A673 (cell line): Measurements from ENCODE around the gene REG4. TPM values are rescaled to one million over a fixed set of nuclear protein-coding genes. Genes with fewer than 3 reads are reported as not detected.
A peak's percentile ranks its signal among the peaks of the same experiment; 100 is the strongest.

Experiments
- BruUV-seq: library from RNA; stranded (reverse); fragments of 400-500 nt; replicated peaks from 2 replicates; lab custom pipeline; 2021; lab: Mats Ljungman, UMichigan
- CTCF ChIA-PET: fragments of 300-600 bp; sonication (Branson Sonifier 250); formaldehyde crosslinking; loops from one replicate; lab custom pipeline; 2022; ENCODE audit warnings: antibody characterized with exemption; lab: Charles Lee
- POLR2A ChIA-PET: fragments of 300-600 bp; sonication (Branson Sonifier 250); formaldehyde crosslinking; loops from one replicate; lab custom pipeline; 2022; ENCODE audit warnings: antibody characterized with exemption; ENCODE audit not compliant: low non-redundant PET; lab: Charles Lee
- DNase-seq: peaks from one replicate; pipeline ENCODE4 v3.0.0-alpha.2; 2015; ENCODE audit warnings: low spot score
- H3K27ac ChIP-seq: fragments of 200-600 bp; sonication (generic); 2 replicates; pipeline ENCODE4 v1.5.1; 2016; ENCODE audit warnings: mixed run types, low read depth, mild to moderate bottlenecking, mixed read lengths, antibody characterized with exemption, low read length; ENCODE audit not compliant: poor library complexity, severe bottlenecking
- H3K27me3 ChIP-seq: fragments of 200-600 bp; sonication (generic); replicated peaks from 2 replicates; pipeline ENCODE4 v1.6.1; 2017; ENCODE audit warnings: mixed run types, low read depth, mild to moderate bottlenecking, mixed read lengths, antibody characterized with exemption, low read length; ENCODE audit not compliant: insufficient read depth, poor library complexity
- H3K36me3 ChIP-seq: fragments of 200-600 bp; sonication (generic); 2 replicates; pipeline ENCODE4 v1.6.1; 2016; ENCODE audit warnings: mixed run types, mild to moderate bottlenecking, mixed read lengths, antibody characterized with exemption, low read length; ENCODE audit not compliant: insufficient read depth, poor library complexity, severe bottlenecking
- H3K4me1 ChIP-seq: fragments of 200-600 bp; sonication (generic); 2 replicates; pipeline ENCODE4 v1.6.1; 2017; ENCODE audit warnings: mixed run types, mild to moderate bottlenecking, mixed read lengths, antibody characterized with exemption, low read length; ENCODE audit not compliant: insufficient read depth, poor library complexity, severe bottlenecking
- H3K4me3 ChIP-seq: fragments of 200-600 bp; sonication (generic); 2 replicates; pipeline ENCODE4 v1.5.1; 2016; ENCODE audit warnings: low read depth, mixed run types, mild to moderate bottlenecking, mixed read lengths, low read length; ENCODE audit not compliant: poor library complexity, severe bottlenecking
- H3K9me3 ChIP-seq: fragments of 200-600 bp; sonication (generic); 2 replicates; pipeline ENCODE4 v1.6.1; 2016; ENCODE audit warnings: mixed run types, low read depth, mild to moderate bottlenecking, mixed read lengths, antibody characterized with exemption, low read length; ENCODE audit not compliant: poor library complexity, severe bottlenecking
- EZH2 ChIP-seq: fragments of 200-600 bp; sonication (generic); IDR thresholded peaks from 2 replicates; pipeline ENCODE4 v1.6.1; 2017; ENCODE audit warnings: borderline replicate concordance, low read depth, mild to moderate bottlenecking, mixed read lengths, antibody characterized with exemption, low read length; ENCODE audit not compliant: poor library complexity, severe bottlenecking
- intact Hi-C: fragments of 100-400 bp; cut with micrococcal nuclease; formaldehyde crosslinking; loops from one replicate; pipeline ENCODE4 v1.10.0; 2022; ENCODE audit not compliant: unreplicated experiment
- total RNA-seq: library from RNA; stranded (reverse); gene quantifications from 2 replicates; pipeline ENCODE4 v1.2.3, GENCODE V29; 2021
- TF ChIP-seq, protein P1 (sequence below): fragments of 300-800, 200-600 bp; sonication (generic); conservative IDR thresholded peaks from 2 replicates; pipeline ENCODE4 v1.5.1; 2017; ENCODE audit warnings: low read depth, mild to moderate bottlenecking, antibody characterized with exemption, low read length, moderate library complexity, mixed read lengths

The REG4 gene
- total RNA-seq, 1 experiment from 2014 or later, result not detected

DNA sequence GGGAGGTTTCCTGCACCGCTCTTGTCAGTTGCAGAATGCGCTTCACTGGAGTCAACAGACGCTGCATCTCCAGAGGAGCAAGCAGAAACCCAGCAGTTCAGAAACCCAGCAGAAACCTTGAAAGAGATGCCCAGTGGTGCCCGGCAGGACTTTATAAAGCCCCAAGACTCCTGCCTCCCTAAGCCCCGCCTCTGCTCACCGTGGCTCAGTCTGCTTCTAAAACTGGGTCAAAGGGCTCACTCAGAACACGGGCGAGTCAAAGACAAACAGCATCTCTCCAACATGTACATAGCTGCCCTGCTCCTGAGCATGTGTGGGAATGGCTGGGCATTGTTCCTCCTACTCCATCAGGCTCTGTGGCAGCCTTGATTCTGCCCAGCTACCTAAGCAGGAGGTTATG, 42.5 kb downstream of the REG4 start, which contains the start of gene HMGCS2:
Gene HMGCS2 (minus strand): TSS at position 128 of the 400 bp plus-strand sequence. CDS start 61 bp downstream, at position 67.
- no TSS peak for BruUV-seq
- no peaks in the 10 kb centered on the region for H3K27me3 ChIP-seq
- no peak within 1 kb of the TSS for H3K4me3 ChIP-seq
- ChIA-PET POLR2A (no interaction called here), CTCF (no interaction called here)
- intact Hi-C loops, result no loop called here
- H3K36me3 ChIP-seq, result no peaks in the 10 kb centered on the region
- H3K4me1 ChIP-seq, result peaks cover 43% of the 10 kb centered on the region
- H3K27ac ChIP-seq, result no peak within 1 kb of the TSS
- no peaks in the 10 kb centered on the region for H3K9me3 ChIP-seq
- TF ChIP-seq, protein P1, sequence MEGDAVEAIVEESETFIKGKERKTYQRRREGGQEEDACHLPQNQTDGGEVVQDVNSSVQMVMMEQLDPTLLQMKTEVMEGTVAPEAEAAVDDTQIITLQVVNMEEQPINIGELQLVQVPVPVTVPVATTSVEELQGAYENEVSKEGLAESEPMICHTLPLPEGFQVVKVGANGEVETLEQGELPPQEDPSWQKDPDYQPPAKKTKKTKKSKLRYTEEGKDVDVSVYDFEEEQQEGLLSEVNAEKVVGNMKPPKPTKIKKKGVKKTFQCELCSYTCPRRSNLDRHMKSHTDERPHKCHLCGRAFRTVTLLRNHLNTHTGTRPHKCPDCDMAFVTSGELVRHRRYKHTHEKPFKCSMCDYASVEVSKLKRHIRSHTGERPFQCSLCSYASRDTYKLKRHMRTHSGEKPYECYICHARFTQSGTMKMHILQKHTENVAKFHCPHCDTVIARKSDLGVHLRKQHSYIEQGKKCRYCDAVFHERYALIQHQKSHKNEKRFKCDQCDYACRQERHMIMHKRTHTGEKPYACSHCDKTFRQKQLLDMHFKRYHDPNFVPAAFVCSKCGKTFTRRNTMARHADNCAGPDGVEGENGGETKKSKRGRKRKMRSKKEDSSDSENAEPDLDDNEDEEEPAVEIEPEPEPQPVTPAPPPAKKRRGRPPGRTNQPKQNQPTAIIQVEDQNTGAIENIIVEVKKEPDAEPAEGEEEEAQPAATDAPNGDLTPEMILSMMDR, result no peak
- TF ChIP-seq EZH2, result no peak
- no peak for DNase-seq

GRCh38 chr1:119767486-119767885, 43.8 kb downstream of the REG4 start:
- ChIA-PET POLR2A (no interaction called here), CTCF (no interaction called here)
- BruUV-seq, result no TSS peak
- DNase-seq, result peak; percentile 95
- TF ChIP-seq EZH2, result no peak
- TF ChIP-seq, protein P1, result no peak
- H3K27ac ChIP-seq, result no peak overlapping the region
- H3K4me1 ChIP-seq, result peaks cover 43% of the 10 kb centered on the region
- H3K36me3 ChIP-seq, result no peaks in the 10 kb centered on the region
- no peak overlapping the region for H3K4me3 ChIP-seq
- intact Hi-C loops, result no loop called here
- H3K27me3 ChIP-seq, result no peaks in the 10 kb centered on the region
- no peaks in the 10 kb centered on the region for H3K9me3 ChIP-seq

DNA sequence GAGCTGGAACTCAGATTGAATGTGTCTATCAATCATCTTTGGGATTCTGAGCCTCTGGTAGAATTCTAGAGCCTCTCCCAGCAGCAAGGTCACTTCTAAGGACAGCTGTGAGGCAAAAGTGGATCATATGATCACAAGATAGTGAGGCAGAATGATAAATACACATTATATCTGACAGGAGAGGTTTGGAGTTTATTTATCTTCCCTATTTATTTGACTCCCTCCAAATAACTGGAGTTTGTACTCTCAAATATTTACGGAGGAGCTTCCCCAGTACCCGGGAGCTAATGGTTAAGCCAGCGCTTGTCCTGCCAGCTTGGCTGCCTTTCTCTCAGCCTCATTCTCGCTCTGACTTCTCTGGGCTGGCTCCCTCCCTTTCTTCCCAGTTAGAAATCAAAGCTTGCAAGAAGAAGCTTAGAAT, 44.9 kb downstream of the REG4 start:
- H3K27me3 ChIP-seq, result no peaks in the 10 kb centered on the region
- no peak overlapping the region for H3K27ac ChIP-seq
- no peaks in the 10 kb centered on the region for H3K36me3 ChIP-seq
- H3K4me1 ChIP-seq, result peaks cover 39% of the 10 kb centered on the region
- H3K4me3 ChIP-seq, result no peak overlapping the region
- no peak for DNase-seq
- no TSS peak for BruUV-seq
- ChIA-PET POLR2A (no interaction called here), CTCF (interaction anchor here (1.1 kb wide), 1 partner anchor 23 kb away, joined by 3 read pairs; no protein-coding TSS in a partner anchor)
- TF ChIP-seq, protein P1, result no peak
- no peak for TF ChIP-seq EZH2
- no peaks in the 10 kb centered on the region for H3K9me3 ChIP-seq
- intact Hi-C loops, result no loop called here
